HG02852 (cell line): ENCODE measurements around the gene DSG3.

Experiments
- ATAC-seq: cut with Tn5 transposase; IDR thresholded peaks from one replicate; pipeline ENCODE4 v1.9.1; 2021; ENCODE audit warnings: mild to moderate bottlenecking, moderate library complexity; ENCODE audit not compliant: unreplicated experiment

DSG3 gene

DNA sequence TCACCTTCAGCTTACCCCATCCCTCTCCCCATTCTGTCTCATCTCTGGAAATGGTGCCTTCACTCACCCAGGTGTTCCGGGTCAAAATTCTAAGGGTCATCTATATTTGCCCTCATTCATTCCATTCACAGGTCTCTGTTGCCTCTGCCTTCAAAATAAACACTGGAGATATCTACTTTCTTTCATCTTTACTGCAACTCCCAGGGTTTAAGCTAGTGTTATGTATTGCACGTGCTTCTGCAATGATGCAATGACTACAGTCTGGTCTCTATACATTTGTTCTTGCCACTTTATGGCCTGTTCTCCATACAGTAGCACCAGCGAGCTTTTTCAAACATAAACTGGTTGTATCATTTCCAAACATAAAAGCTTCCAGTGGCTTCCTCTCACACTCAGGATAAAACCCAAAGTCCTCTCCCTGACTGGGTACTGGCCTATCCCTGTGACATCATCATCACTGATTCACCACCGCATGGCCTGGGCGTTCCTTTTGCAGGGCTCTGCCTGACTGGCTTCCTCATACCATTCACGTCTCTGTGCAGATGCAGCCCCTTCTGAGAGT lies 64.7 kb downstream of the DSG3 start:
- ATAC-seq = no peak

DNA sequence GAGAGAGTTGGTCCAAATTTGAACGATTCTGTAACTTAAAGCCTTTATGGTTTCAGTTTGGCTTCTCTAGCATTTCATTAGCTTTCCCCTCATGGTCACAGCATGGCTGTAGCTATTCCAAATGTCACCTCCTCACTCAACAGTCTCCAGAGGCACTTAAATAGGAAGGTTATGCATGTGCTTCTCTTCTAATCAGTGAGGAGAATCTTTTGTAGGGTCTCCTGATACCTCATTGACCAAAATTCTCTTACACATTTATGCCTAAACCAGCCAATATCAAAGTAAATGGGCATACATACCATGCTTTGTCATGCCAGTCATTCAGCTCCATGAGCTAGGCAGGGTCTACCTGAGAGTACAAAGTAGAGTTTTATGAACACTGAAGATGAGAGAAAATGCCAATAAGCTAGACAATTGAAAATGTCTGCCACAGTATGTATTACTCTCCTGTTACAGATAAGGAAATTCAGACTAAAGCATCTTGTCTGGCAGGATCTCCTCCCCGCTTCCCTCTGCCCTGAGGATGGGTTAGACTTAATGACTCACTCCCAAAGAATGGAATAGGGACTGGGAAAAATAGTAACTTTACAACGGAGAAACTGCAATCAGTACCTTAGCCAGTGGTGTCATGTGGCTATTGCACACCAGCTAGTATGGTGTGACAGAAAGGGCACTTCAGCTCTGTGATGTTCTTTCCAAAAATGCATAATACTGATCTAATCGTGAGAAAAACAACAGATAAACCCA lies 65.8 kb downstream of the DSG3 start:
- no peak for ATAC-seq

DNA sequence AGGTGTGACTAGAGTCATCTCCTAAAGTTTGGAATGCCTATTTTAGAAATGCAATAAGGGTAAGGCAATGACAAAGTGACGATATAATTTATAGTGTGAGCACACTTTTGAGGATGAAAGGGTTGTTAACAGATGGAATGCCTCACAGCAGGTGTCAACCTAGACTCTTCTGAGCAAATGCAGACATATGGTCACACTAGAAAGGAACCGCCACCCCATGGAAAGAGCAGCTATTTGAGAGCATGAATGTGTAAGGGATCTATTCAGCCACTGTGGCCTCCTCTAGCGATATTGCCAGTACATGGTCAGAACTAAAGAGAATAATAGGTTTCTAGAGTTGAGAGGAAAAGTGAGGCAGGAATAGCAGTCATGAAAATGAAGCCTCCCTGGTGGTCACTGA lies 68.9 kb downstream of the DSG3 start:
- no peak for ATAC-seq

DNA sequence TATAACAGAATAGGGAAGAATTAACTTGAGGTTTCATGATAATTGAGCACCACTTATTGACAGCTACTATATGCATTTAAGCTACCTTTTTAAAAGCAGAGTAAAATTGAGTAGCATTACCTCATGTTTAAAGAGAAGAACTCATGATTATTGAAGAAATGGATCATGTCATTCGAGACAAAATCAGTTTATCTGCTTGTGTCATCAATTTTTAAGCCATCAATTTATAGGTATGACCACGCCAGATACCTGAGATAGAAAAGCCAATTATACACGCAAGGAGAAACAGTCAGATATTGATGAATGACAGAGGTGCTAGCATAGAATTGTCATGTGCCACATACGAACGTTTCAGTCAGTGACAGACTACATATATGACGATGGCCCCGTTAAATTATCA lies 78.8 kb downstream of the DSG3 start:
- no peak for ATAC-seq
